22Rv1 (cell line): ENCODE results near the gene TRIM27.
"Not testable (repeated sequence)": the region's sequence is repeated elsewhere in the genome, so short reads cannot be mapped to it uniquely, and the experiment has no call there.

Source experiments
- H3K27ac ChIP-seq: fragments of 450-650 bp; 2 replicates; pipeline ENCODE4 v1.5.1; 2017
- ZFX ChIP-seq: fragments of 450-650 bp; IDR thresholded peaks from 2 replicates; pipeline ENCODE4 v1.6.1; 2017; ENCODE audit warnings: antibody characterized with exemption, borderline replicate concordance
- TF ChIP-seq, protein P1 (sequence below): fragments of 450-650 bp; IDR thresholded peaks from 2 replicates; pipeline ENCODE4 v1.5.1; 2017; ENCODE audit warnings: mild to moderate bottlenecking

TRIM27 gene

DNA sequence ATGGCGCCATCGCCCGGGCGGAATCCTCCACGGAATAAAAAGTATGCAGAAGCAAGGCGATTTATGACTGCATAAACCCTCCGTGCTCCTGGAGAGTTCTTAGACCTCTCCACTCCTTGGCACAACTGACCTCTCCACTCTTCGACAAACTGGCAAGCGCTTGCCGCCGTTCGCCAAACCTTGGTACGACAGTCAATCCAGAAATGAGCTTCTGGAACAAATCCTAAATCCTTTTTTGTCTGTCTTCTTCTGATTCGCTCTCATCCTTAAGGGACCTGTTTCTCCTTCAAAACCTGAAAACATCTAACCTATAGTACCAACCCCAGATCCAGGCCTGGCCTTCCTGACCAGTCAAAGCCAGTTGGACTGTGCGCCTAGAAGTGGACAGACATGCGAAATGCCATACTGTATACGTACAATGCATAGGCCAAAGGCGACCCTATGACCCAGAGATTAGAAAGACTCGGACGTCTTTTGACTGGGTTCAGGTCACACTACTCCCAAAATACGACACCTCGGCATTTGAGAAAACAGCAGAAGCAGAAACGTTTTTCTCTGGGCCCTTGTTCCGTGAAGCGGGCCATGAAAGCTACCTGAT is 59.4 kb downstream of the TRIM27 start:
- TF ChIP-seq, protein P1, sequence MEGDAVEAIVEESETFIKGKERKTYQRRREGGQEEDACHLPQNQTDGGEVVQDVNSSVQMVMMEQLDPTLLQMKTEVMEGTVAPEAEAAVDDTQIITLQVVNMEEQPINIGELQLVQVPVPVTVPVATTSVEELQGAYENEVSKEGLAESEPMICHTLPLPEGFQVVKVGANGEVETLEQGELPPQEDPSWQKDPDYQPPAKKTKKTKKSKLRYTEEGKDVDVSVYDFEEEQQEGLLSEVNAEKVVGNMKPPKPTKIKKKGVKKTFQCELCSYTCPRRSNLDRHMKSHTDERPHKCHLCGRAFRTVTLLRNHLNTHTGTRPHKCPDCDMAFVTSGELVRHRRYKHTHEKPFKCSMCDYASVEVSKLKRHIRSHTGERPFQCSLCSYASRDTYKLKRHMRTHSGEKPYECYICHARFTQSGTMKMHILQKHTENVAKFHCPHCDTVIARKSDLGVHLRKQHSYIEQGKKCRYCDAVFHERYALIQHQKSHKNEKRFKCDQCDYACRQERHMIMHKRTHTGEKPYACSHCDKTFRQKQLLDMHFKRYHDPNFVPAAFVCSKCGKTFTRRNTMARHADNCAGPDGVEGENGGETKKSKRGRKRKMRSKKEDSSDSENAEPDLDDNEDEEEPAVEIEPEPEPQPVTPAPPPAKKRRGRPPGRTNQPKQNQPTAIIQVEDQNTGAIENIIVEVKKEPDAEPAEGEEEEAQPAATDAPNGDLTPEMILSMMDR, result peak; percentile 43
- TF ChIP-seq ZFX, result no peak
- peak overlapping the region; percentile 93 for H3K27ac ChIP-seq

DNA sequence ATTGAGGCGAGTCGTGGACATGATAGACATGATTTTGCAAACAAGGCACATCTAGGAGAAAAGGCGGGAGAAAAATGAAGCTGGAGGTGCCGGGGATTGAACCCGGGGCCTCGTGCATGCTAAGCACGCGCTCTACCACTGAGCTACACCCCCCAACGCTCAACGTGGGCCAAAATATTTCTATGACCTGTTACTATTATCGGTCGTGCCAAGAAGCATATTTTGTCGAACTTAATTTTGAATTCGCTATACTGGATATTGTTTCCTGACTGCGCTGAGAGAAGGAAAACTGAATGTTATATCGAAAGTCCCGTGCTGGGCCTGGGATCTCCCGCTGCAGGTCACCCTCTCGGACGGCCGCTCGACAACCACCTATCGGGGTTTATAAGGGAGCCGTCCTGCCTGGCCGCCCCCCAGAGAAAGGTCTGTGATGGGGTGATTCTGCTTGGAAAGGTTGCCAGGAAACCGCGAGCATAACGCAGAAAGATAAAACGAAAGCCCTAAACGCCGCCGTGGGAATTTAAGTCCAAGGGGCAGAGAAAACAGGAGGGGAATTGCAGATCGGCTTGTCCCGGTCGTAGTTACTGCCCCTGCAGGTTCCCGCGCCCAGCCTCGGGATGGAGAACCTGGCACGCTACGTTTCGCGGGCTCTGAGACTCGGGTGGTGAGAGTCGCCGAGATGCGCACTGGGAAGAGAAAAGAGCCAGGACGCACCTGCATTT is 60.0 kb downstream of the TRIM27 start:
- H3K27ac ChIP-seq, result peak overlapping the region; percentile 93
- TF ChIP-seq, protein P1, result peak; percentile 73
- no peak for TF ChIP-seq ZFX

DNA sequence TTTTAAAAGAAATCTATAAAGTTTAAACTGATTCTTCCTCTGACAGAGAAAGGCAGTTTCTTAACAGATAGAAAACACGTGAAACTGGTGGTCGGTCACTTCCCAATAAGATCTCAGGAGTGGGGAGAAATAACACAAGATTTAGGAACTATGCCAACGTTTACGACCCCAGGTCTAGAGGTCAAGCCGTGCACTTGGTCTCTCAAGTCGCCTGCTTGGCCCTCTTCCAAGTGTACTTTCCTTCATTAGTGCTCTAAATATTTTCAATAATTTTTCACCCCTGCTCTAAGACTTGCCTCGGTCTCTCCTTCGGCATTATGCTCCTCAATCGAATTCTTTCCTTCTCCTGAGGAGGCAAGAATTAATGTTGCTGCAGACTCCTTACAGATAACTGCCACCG is 61.7 kb downstream of the TRIM27 start:
- TF ChIP-seq, protein P1, result no peak
- TF ChIP-seq ZFX, result no peak
- H3K27ac ChIP-seq, result no peak overlapping the region

DNA sequence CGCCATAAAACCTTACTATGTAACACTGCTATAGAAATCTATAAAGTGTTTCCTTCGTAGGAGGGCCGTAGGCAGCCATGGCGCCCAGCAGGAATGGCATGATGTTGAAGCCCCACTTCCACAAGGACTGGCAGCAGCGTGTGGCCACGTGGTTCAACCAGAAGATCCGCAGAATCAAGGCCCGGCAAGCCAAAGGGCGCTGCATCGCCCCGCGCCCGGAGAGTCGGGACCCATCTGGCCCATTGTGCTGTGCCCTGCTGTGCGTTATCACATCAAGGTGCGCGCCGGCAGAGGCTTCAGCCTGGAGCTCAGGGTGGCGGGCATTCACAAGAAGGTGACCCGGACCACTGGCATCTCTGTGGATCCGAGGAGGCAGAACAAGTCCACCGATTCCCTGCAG is 62.4 kb downstream of the TRIM27 start:
- TF ChIP-seq, protein P1, result no peak
- no peak for TF ChIP-seq ZFX

DNA sequence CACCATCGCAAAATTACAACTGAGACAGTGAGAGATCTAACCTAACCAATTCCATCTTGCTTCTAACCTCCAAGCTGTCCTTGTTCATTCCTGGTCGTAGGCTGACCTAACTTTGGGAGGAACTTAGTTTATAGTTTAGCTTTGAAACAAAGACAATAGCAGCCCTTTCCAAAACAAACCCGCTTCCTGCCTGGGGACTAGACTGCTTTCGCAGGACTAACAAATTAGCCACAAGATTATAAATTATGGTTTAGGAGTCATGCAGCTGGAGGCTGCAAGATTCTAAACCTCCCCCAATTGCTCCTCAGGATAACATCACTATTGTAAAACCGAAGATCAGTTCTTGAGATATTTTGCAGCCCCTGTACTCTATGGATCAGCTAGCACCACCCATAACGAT is 63.2 kb downstream of the TRIM27 start:
- no peak for TF ChIP-seq ZFX
- TF ChIP-seq, protein P1, result no peak
- H3K27ac ChIP-seq, result no peak overlapping the region

More for the DNA sequence above, 62.4 kb downstream of the TRIM27 start:
- H3K27ac ChIP-seq, result no peak overlapping the region

DNA sequence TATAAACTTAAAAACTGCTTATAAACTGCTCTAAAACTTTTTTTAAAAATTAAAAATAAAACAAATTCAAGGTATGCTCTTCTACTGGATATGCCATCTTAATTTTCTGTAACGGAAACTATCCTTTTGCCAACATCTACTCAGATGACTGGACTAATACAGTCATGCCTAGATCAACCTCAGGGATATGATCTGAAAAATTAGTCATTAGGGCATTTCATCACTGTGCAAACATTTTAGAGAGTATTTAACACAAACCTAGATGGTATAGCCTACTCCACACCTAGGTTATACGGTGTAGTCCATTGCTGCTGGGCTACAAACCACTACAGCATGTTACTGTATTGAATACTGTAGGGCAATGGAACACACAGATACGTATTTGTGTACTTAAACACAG is 64.8 kb downstream of the TRIM27 start:
- TF ChIP-seq, protein P1, result no peak
- TF ChIP-seq ZFX, result no peak
- H3K27ac ChIP-seq, result no peak overlapping the region

DNA sequence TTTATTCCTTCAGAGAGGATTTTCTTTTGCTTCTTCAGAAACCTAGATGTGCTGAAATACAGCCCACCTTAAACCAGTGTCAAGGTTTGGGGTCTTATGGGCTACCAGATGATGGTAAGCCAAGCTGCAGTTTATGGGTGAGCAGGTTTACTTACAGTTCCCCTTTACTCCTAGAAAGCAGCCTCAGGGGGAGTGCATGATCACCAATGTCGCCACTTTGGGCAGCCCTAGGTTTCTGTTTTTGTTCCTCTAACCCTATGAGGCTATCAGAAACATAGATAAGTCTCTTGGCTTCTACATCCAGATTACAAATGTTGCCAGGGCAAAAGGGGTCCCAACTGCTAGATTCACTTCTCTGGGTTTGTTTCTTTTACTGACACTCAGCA is 67.2 kb downstream of the TRIM27 start:
- TF ChIP-seq, protein P1, result no peak
- TF ChIP-seq ZFX, result no peak

DNA sequence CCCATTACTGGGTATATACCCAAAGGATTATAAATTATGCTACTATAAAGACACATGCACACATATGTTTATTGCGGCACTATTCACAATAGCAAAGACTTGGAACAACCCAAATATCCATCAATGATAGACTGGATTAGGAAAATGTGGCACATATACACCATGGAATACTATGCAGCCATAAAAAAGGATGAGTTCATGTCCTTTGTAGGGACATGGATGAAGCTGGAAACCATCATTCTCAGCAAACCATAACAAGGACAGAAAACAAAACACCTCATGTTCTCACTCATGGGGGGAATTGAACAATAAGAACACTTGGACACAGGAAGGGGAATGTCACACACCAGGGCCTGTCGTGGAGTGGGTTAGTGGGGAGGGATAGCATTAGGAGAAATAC is 69.4 kb downstream of the TRIM27 start:
- H3K27ac ChIP-seq, result not testable (repeated sequence)

More for the DNA sequence above, 67.2 kb downstream of the TRIM27 start:
- no peak overlapping the region for H3K27ac ChIP-seq
